Trophoblast cell (in vitro differentiated cells and primary cell): ENCODE measurements around the gene AQP12B.
A peak's percentile ranks its signal among the peaks of the same experiment; 100 is the strongest.

Experiments used
- DNase-seq, 2 donors: peaks; one replicate each; pipeline ENCODE4 v3.0.0-alpha.2; 2016
- H2AFZ ChIP-seq: 2 replicates; pipeline ENCODE4 v1.6.1; 2013; ENCODE audit warnings: low read length, moderate library complexity, mild to moderate bottlenecking; ENCODE audit not compliant: insufficient read depth, poor library complexity
- H2AK5ac ChIP-seq: 2 replicates; pipeline ENCODE4 v1.6.1; 2013; ENCODE audit warnings: mild to moderate bottlenecking, low read length
- H2BK120ac ChIP-seq: 2 replicates; pipeline ENCODE4 v1.6.1; 2013; ENCODE audit warnings: low read length, mild to moderate bottlenecking, moderate library complexity; ENCODE audit not compliant: insufficient read depth, poor library complexity
- H2BK12ac ChIP-seq: 2 replicates; pipeline ENCODE4 v1.6.1; 2013; ENCODE audit warnings: mild to moderate bottlenecking, low read length, moderate library complexity
- H2BK5ac ChIP-seq: 2 replicates; pipeline ENCODE4 v1.6.1; 2013; ENCODE audit warnings: low read length, low read depth, moderate library complexity, mild to moderate bottlenecking; ENCODE audit not compliant: poor library complexity
- H3K14ac ChIP-seq: 2 replicates; pipeline ENCODE4 v1.6.1; 2013; ENCODE audit warnings: mild to moderate bottlenecking, low read length
- H3K18ac ChIP-seq: 2 replicates; pipeline ENCODE4 v1.6.1; 2013; ENCODE audit warnings: mild to moderate bottlenecking, low read length
- H3K23ac ChIP-seq: 2 replicates; pipeline ENCODE4 v1.6.1; 2013; ENCODE audit warnings: low read length
- H3K27ac ChIP-seq: 2 replicates; pipeline ENCODE4 v1.5.1; 2013; ENCODE audit warnings: low read depth, mild to moderate bottlenecking, inconsistent platforms, low read length, moderate library complexity
- H3K27me3 ChIP-seq: 2 replicates; pipeline ENCODE4 v1.6.1; 2013; ENCODE audit warnings: inconsistent platforms, mild to moderate bottlenecking, low read length, moderate library complexity; ENCODE audit not compliant: insufficient read depth
- H3K36me3 ChIP-seq, 2 experiments: 1 replicate in 1 of 2; 2 replicates in 1 of 2; pipeline ENCODE4 v1.6.1; 2013; ENCODE audit warnings: low read length in 2 of 2, mild to moderate bottlenecking in 2 of 2, moderate library complexity in 1 of 2; ENCODE audit not compliant: insufficient read depth in 2 of 2, control insufficient read depth in 1 of 2
- H3K4ac ChIP-seq: 2 replicates; pipeline ENCODE4 v1.6.1; 2013; ENCODE audit warnings: low read depth, mild to moderate bottlenecking, low read length, moderate library complexity
- H3K4me1 ChIP-seq, 2 experiments: 1 replicate in 1 of 2; 2 replicates in 1 of 2; pipeline ENCODE4 v1.6.1; 2013; ENCODE audit warnings: low read length in 2 of 2, mild to moderate bottlenecking in 2 of 2, moderate library complexity in 1 of 2; ENCODE audit not compliant: insufficient read depth in 2 of 2, control insufficient read depth in 1 of 2
- H3K4me2 ChIP-seq: 2 replicates; pipeline ENCODE4 v1.6.1; 2013; ENCODE audit warnings: inconsistent platforms, mild to moderate bottlenecking, low read length, moderate library complexity
- H3K4me3 ChIP-seq: 2 replicates; pipeline ENCODE4 v1.5.1; 2013; ENCODE audit warnings: mild to moderate bottlenecking, low read depth, low read length, inconsistent platforms
- H3K79me1 ChIP-seq: one replicate; pipeline ENCODE4 v1.6.1; 2013; ENCODE audit warnings: low read length
- H3K79me2 ChIP-seq: 2 replicates; pipeline ENCODE4 v1.6.1; 2013; ENCODE audit warnings: low read length, mild to moderate bottlenecking; ENCODE audit not compliant: control insufficient read depth, insufficient read depth, poor library complexity
- H3K9ac ChIP-seq: 2 replicates; pipeline ENCODE4 v1.6.1; 2013; ENCODE audit warnings: mild to moderate bottlenecking, low read length
- H3K9me3 ChIP-seq: 2 replicates; pipeline ENCODE4 v1.6.1; 2013; ENCODE audit warnings: low read depth, mild to moderate bottlenecking, control low read depth, inconsistent platforms, low read length; ENCODE audit not compliant: insufficient read depth
- H4K12ac ChIP-seq: 2 replicates; pipeline ENCODE4 v1.6.1; 2013; ENCODE audit warnings: low read depth, mild to moderate bottlenecking, low read length, moderate library complexity
- H4K8ac ChIP-seq: 2 replicates; pipeline ENCODE4 v1.6.1; 2013; ENCODE audit warnings: low read depth, mild to moderate bottlenecking, low read length, moderate library complexity
- H4K91ac ChIP-seq: one replicate; pipeline ENCODE4 v1.6.1; 2013; ENCODE audit warnings: low read depth, mild to moderate bottlenecking, low read length, moderate library complexity
- WGBS: extraction: QIAGEN DNeasy Blood & Tissue Kit; methylation state at CpG from one replicate; pipeline ENCODE4 v1.1.7; 2013; ENCODE audit warnings: missing lambda C conversion rate; ENCODE audit not compliant: insufficient read length, insufficient coverage; ENCODE audit errors: extremely low coverage; 5-methylcytosine and 5-hydroxymethylcytosine counted together

Gene AQP12B

GRCh38 chr2:240642061-240642805 lies 40.5 kb downstream of the AQP12B start:
- Histone ChIP-seq H3K4me3 (no peak overlapping the region), H4K91ac (no peak overlapping the region), H2BK5ac (no peak overlapping the region), H3K9me3 (no peaks in the 10 kb centered on the region), H2BK120ac (no peak overlapping the region), H3K4me1 (no peaks in the 10 kb centered on the region), H3K79me2 (no peaks in the 10 kb centered on the region), H2AK5ac (no peak overlapping the region), H3K18ac (no peak overlapping the region), H3K9ac (no peak overlapping the region), H3K23ac (no peak overlapping the region), H3K79me1 (no peaks in the 10 kb centered on the region), H3K36me3 (no peaks in the 10 kb centered on the region), H3K27ac (no peak overlapping the region), H4K12ac (no peak overlapping the region), H3K14ac (no peak overlapping the region), H3K27me3 (no peaks in the 10 kb centered on the region), H2BK12ac (no peak overlapping the region), H2AFZ (no peak overlapping the region), H3K4me2 (no peak overlapping the region), H4K8ac (no peak overlapping the region), H3K4ac (no peak overlapping the region)
- DNase-seq, result no peak
- WGBS, result no CpG with 5 or more reads among the region's 36 CpGs

- H3K9me3 ChIP-seq, result peaks cover 6% of the 10 kb centered on the region
- H4K8ac ChIP-seq, result no peak overlapping the region
- no peak overlapping the region for H2BK12ac ChIP-seq
- no peak overlapping the region for H2BK5ac ChIP-seq
- H3K4me2 ChIP-seq, result no peak overlapping the region
- H3K79me2 ChIP-seq, result no peaks in the 10 kb centered on the region
- DNase-seq, result peak in 1 of 2 donors; percentile 15
- H4K91ac ChIP-seq, result no peak overlapping the region
- H3K27me3 ChIP-seq, result no peaks in the 10 kb centered on the region
- no peak overlapping the region for H2AFZ ChIP-seq
- no peak overlapping the region for H3K18ac ChIP-seq
- WGBS, result no CpG with 5 or more reads among the region's 16 CpGs
- no peak overlapping the region for H3K4ac ChIP-seq
- H3K4me3 ChIP-seq, result no peak overlapping the region
- no peaks in the 10 kb centered on the region for H3K36me3 ChIP-seq
- no peak overlapping the region for H4K12ac ChIP-seq
- H3K4me1 ChIP-seq, result no peaks in the 10 kb centered on the region
- no peak overlapping the region for H2AK5ac ChIP-seq
- no peak overlapping the region for H3K27ac ChIP-seq
- H3K79me1 ChIP-seq, result no peaks in the 10 kb centered on the region
- H3K23ac ChIP-seq, result no peak overlapping the region
- H3K14ac ChIP-seq, result no peak overlapping the region
- H2BK120ac ChIP-seq, result no peak overlapping the region
- H3K9ac ChIP-seq, result no peak overlapping the region
These were observed 41.7 kb downstream of the AQP12B start for GRCh38 chr2:240640939-240641338.

DNA sequence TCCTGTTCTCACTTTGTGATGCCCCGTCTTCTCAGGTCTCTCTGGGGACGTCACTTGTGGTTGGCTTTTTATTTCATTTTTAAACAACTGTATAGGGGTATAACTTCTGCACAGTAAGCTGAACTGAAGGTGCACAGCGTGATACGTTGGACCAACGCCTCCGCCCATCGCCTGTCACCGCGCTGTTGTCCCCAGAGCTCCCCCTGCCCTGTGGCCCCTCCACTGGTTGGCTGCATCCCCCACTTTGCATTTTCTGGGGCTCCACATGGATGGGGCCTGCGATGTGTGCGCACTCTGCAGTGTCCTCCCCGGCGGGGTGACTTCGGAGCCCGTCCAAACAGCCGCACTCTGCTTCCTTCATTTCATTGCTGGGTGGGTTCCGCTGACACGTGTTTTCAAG lies 43.1 kb downstream of the AQP12B start:
- Histone ChIP-seq H4K91ac (no peak overlapping the region), H3K4ac (no peak overlapping the region), H3K4me2 (no peak overlapping the region), H2BK120ac (no peak overlapping the region), H3K4me1 (no peaks in the 10 kb centered on the region), H3K79me1 (no peaks in the 10 kb centered on the region), H3K27me3 (no peaks in the 10 kb centered on the region), H3K36me3 (no peaks in the 10 kb centered on the region), H2BK5ac (no peak overlapping the region), H4K12ac (no peak overlapping the region), H3K9ac (no peak overlapping the region), H3K27ac (no peak overlapping the region), H3K18ac (no peak overlapping the region), H3K79me2 (no peaks in the 10 kb centered on the region), H2AK5ac (no peak overlapping the region), H3K14ac (no peak overlapping the region), H2AFZ (no peak overlapping the region), H3K23ac (no peak overlapping the region), H2BK12ac (no peak overlapping the region), H4K8ac (no peak overlapping the region), H3K9me3 (peaks cover 16% of the 10 kb centered on the region), H3K4me3 (no peak overlapping the region)
- DNase-seq, result no peak
- no CpG with 5 or more reads among the region's 18 CpGs for WGBS

DNA sequence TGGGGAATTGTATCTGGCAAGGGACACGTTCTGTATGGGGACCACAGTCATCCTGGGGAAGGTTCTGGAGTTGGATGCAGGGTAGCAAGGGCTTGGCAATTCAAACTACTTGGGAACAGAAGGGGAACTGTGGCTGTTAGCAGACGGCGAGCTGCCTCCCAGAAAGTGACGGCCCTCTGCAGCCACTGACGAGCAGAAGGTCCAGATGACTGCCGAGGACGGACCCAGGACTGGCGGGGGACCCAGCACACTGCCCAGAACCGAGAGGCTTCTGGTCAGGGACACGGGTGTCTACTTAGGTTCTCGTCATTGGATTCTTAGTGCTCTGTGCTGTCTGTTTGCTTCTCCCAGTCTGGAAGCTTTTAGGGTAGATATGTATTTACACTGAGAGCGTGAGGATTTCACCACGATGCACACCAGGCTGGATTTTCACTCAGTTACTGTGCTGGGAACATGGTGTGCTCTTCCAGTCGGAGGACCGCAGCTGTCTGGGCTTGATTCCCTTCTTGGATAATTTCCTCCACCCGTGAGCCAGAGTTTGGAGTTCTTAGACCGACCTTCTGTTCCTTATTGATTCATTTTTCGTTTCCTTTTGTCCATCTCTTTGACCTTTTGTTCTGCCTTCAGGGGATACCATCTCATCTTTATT lies 44.0 kb downstream of the AQP12B start:
- H3K4me3 ChIP-seq, result no peak overlapping the region
- H4K12ac ChIP-seq, result no peak overlapping the region
- H3K79me2 ChIP-seq, result no peaks in the 10 kb centered on the region
- H3K4me1 ChIP-seq, result no peaks in the 10 kb centered on the region
- H2BK5ac ChIP-seq, result no peak overlapping the region
- H3K18ac ChIP-seq, result no peak overlapping the region
- no peak overlapping the region for H2BK120ac ChIP-seq
- no peak overlapping the region for H3K4ac ChIP-seq
- no peak overlapping the region for H2AFZ ChIP-seq
- WGBS, result no CpG with 5 or more reads among the region's 18 CpGs
- no peak overlapping the region for H3K27ac ChIP-seq
- no peak for DNase-seq
- H2BK12ac ChIP-seq, result no peak overlapping the region
- no peaks in the 10 kb centered on the region for H3K36me3 ChIP-seq
- no peak overlapping the region for H3K23ac ChIP-seq
- no peak overlapping the region for H2AK5ac ChIP-seq
- H4K8ac ChIP-seq, result no peak overlapping the region
- no peak overlapping the region for H4K91ac ChIP-seq
- H3K9ac ChIP-seq, result no peak overlapping the region
- peaks cover 22% of the 10 kb centered on the region for H3K9me3 ChIP-seq
- no peaks in the 10 kb centered on the region for H3K79me1 ChIP-seq
- H3K4me2 ChIP-seq, result no peak overlapping the region
- H3K14ac ChIP-seq, result no peak overlapping the region
- no peaks in the 10 kb centered on the region for H3K27me3 ChIP-seq
